Activated naive CD4-positive, alpha-beta T cell treated with anti-CD3 and anti-CD28 coated beads, Interleukin-2, amount 10 ng/mL, durations not matched to agents 7 days and 5 days (primary cell): Measurements from ENCODE around the gene RAPGEF4.

ENCODE experiments used
- CTCF ChIA-PET: fragments of 350-600 bp; sonication (Branson Sonifier 250); formaldehyde crosslinking; loops from one replicate; lab custom pipeline; 2021; ENCODE audit warnings: antibody characterized with exemption; lab: Charles Lee
- DNase-seq: peaks from one replicate; pipeline ENCODE4 v3.0.0-alpha.2; 2020
- H3K27ac Mint-ChIP-seq: one replicate; pipeline ENCODE4 v1.8.0; 2021; ENCODE audit warnings: mild to moderate bottlenecking, moderate library complexity, mixed read lengths
- H3K27me3 Mint-ChIP-seq: one replicate; pipeline ENCODE4 v1.8.0; 2021; ENCODE audit warnings: mild to moderate bottlenecking, mixed read lengths
- H3K36me3 Mint-ChIP-seq: one replicate; pipeline ENCODE4 v1.8.0; 2021; ENCODE audit warnings: mixed read lengths
- H3K4me1 Mint-ChIP-seq: one replicate; pipeline ENCODE4 v1.8.0; 2021; ENCODE audit warnings: mixed read lengths
- H3K4me3 Mint-ChIP-seq: one replicate; pipeline ENCODE4 v1.8.0; 2021; ENCODE audit warnings: mild to moderate bottlenecking, moderate library complexity, mixed read lengths
- H3K9me3 Mint-ChIP-seq: one replicate; pipeline ENCODE4 v1.8.0; 2021; ENCODE audit warnings: mixed read lengths

Gene RAPGEF4

DNA sequence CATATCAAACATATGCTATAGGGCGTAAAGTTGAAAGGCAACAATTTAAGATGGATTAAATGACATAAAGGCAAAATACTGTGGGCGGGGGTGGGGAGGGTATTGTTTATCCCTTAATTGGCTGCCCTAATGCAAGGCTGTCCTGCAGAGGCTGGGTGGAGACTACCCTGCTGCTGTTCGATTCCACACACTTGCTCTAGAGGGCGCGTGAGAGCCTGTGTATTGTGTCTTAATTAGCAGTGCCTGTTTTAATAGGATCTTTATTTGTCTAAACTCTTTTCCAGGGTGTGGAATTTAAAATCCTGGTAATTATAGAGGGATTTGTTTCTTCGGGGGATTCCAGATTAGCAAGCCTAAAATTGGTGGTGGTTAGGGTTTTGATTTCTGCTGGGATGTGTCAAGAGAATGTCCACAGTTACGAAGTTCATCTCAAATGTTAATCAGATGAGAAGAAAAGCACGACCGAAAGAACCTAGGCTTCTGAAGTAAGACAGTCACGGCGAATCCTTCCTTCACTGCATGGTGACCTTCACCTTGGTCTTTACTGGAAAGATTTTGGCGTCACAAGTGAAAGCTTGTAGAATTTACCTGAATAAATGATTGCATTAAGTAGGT, 236.5 kb downstream of the RAPGEF4 start:
- Mint-ChIP-seq H3K27ac (no peak overlapping the region), H3K27me3 (peaks cover 16% of the 10 kb centered on the region), H3K4me1 (peaks cover 12% of the 10 kb centered on the region), H3K4me3 (no peak overlapping the region), H3K9me3 (no peaks in the 10 kb centered on the region), H3K36me3 (no peaks in the 10 kb centered on the region)
- CTCF ChIA-PET, result interaction anchor here (1.0 to 2.0 kb wide), 8 partner anchors 17 to 293 kb away, joined by 3 to 5 read pairs (median 3); no protein-coding TSS in a partner anchor
- peak; percentile 54 for DNase-seq

DNA sequence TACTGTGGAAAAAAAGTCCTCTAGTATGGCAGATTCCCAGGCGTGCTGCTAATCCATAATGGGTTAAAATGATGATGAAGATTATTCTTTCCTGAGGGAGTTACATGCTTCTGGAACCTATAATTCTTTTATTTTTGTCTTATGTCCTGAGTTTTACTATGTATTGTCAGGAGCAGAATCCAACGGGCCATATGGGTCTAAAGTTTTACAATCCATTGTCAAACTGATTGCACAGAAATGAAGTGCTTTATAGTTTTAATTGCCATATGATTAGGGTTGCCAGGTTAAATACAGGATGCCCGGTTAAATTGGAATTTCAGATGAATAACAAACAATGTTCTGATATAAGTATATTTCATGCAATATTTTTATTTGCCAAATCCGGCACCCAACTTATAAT, 239.1 kb downstream of the RAPGEF4 start:
- Mint-ChIP-seq H3K4me1 (peaks cover 12% of the 10 kb centered on the region), H3K4me3 (no peak overlapping the region), H3K27me3 (peaks cover 23% of the 10 kb centered on the region), H3K36me3 (no peaks in the 10 kb centered on the region), H3K9me3 (no peaks in the 10 kb centered on the region), H3K27ac (no peak overlapping the region)
- CTCF ChIA-PET, result no interaction called here
- DNase-seq, result no peak

DNA sequence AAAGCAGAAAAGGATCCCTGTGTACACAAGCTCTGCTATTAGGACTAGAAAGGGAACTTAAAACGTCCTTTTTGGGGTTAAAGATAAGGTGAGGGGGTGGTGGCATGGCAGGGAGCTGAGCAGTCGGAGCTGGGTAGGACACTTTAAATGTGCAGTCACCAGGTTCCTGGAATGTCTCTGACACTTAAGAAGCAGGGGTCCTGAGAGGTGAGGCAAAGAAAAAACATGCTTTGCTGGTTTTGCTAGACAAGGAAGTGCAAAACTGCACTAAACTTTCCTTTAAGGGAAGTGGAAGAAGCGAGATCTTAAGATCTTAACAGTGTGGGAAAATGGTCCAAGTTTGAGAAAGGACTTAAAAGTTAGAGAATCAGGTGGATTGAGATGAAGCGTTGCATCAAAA, 240.5 kb downstream of the RAPGEF4 start:
- Mint-ChIP-seq H3K9me3 (no peaks in the 10 kb centered on the region), H3K4me1 (peaks cover 1% of the 10 kb centered on the region), H3K27me3 (peaks cover 33% of the 10 kb centered on the region), H3K36me3 (no peaks in the 10 kb centered on the region), H3K27ac (no peak overlapping the region), H3K4me3 (no peak overlapping the region)
- CTCF ChIA-PET, result no interaction called here
- DNase-seq, result no peak

DNA sequence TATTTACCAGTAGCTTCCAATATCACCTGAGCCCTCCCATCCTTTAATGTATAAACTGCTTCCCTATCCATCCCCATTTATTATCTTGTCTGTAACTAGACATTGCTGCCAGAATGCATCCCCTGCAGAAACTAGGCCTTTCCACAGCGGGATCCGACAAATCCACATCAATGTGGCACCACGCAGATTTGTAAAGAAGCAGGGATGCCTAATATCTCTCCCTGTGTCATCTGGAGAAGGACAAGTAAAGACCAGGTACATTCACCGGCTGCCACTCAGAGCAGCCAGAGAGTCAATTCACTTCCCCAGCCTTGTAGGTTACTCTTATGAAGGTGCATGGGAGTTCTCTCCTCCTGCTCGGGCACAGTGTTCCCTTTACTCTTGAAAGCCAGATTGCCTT, 241.2 kb downstream of the RAPGEF4 start:
- peaks cover 36% of the 10 kb centered on the region for H3K27me3 Mint-ChIP-seq

DNA sequence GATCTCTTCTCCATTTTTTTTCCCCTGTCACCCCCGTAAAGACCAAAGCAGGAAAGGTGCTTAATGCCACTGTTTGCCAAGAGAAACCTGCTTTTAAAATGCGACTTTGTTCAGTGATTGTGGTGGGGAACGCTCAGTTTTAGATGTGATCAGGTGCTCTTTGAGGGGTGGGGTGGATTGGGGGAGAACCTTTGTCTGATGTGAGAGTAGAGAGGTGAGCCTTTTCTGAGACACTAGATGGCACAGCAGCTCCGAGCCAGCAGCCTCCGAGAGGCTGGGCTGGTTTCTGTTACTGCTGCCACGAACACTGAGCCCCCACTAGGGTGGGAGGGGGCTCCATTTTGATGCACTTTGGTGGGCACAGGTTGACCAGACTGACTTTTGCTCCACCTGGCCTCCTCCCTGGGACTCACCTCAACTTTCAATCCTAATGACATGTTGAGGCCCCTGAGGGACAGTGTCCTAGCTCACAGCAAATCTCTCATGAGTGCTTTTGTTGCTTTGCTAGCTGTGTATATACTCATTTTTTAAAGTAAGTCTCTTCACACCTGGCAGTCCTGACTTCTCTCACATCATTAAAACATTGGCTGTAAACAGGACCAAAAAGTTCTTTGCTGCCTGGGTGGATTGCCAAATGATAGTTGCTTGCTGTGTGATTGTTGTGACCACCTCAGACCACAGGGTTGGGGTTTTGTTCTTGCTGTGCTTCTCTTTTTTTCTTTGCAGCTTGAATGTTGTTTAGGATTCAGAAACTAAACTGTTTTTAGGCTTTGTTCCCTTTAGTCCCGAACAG, 241.8 kb downstream of the RAPGEF4 start:
- H3K36me3 Mint-ChIP-seq, result no peaks in the 10 kb centered on the region
- H3K27ac Mint-ChIP-seq, result no peak overlapping the region
- DNase-seq, result no peak
- H3K4me3 Mint-ChIP-seq, result no peak overlapping the region
- no peaks in the 10 kb centered on the region for H3K9me3 Mint-ChIP-seq
- H3K4me1 Mint-ChIP-seq, result no peaks in the 10 kb centered on the region
- H3K27me3 Mint-ChIP-seq, result peaks cover 31% of the 10 kb centered on the region
- CTCF ChIA-PET, result no interaction called here

More for the DNA sequence above, 241.2 kb downstream of the RAPGEF4 start:
- H3K4me3 Mint-ChIP-seq, result no peak overlapping the region
- no peak for DNase-seq
- CTCF ChIA-PET, result no interaction called here
- H3K27ac Mint-ChIP-seq, result no peak overlapping the region
- no peaks in the 10 kb centered on the region for H3K9me3 Mint-ChIP-seq
- H3K4me1 Mint-ChIP-seq, result no peaks in the 10 kb centered on the region
- H3K36me3 Mint-ChIP-seq, result no peaks in the 10 kb centered on the region

DNA sequence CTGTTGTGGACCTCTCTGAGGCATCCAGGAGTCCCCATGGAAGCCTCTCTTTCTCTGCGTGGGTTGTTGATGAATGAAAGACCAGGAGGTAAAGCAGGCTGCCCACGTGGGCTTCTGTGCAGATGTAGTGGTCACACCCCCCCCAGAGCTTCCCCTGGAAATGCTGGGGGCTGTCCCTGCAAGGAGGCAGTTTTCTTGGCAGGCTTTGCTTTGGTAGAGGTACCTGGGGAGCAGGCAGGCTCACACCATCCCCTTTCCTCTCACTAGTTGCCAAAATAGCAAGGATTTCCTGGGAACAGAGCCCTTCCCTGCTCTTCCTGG, 242.4 kb downstream of the RAPGEF4 start:
- Mint-ChIP-seq H3K27ac (no peak overlapping the region), H3K27me3 (peaks cover 30% of the 10 kb centered on the region), H3K36me3 (no peaks in the 10 kb centered on the region), H3K4me1 (no peaks in the 10 kb centered on the region), H3K4me3 (no peak overlapping the region), H3K9me3 (no peaks in the 10 kb centered on the region)
- DNase-seq, result no peak
- CTCF ChIA-PET, result no interaction called here

DNA sequence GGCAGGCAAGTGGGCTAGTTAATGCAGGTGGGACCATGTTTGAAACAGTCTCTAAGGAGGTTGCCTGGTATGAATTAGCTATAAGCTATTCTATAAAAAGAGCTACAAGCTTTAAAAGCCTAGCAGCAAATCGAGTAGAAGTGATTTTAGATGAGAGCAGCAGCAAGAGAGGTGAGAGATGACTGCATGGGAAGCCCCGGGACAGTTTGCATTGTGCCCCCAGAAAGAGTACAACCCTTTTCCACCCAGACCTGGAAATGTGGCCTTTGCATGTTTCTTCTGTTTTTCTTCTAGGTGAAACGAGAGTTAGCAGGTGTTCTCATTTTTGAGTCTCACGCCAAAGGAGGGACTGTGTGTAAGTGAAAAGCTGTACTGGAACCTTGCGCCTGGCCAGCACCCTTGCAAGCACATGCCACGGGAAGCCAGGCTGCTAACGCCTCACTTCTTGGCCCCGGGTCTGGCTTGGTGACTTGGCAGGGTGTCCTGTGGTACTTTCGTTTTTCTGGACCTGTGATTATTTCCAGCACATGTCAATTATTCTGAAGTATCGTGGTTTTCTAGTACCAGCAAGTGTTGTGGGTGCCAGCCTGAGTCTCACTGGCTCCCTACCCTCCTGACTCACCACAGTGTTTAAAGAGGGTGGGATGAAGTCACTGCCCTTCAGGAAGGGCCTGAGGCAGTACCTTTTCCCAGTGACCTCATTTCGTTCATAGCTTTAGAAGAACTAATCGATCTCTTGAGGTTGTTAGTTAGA, 249.7 kb downstream of the RAPGEF4 start:
- DNase-seq, result no peak
- Mint-ChIP-seq H3K27ac (no peak overlapping the region), H3K27me3 (peaks cover 19% of the 10 kb centered on the region), H3K36me3 (no peaks in the 10 kb centered on the region), H3K4me3 (no peak overlapping the region), H3K9me3 (no peaks in the 10 kb centered on the region), H3K4me1 (peaks cover 5% of the 10 kb centered on the region)
- CTCF ChIA-PET, result no interaction called here

DNA sequence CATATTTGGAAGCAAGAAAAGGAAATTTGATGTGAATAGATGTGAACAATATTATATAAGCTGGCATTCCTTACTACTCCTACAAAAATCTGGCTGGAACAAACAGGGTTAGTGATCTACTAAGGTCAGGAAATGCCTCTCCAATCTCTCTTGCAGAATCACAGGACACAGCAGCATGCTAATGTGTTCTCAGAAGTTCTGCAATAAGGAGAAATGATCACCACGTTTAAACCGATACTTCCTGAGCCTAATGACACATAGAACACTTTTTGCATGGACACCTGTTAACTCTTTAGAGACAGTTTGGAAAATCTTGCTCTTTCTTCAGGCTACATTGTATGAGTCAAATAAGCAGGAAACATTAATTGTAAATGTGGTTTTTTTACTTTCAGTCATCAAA, 250.4 kb downstream of the RAPGEF4 start:
- Mint-ChIP-seq H3K4me3 (no peak overlapping the region), H3K9me3 (no peaks in the 10 kb centered on the region), H3K36me3 (no peaks in the 10 kb centered on the region), H3K27me3 (peaks cover 15% of the 10 kb centered on the region), H3K27ac (no peak overlapping the region), H3K4me1 (peaks cover 5% of the 10 kb centered on the region)
- CTCF ChIA-PET, result no interaction called here
- DNase-seq, result no peak

DNA sequence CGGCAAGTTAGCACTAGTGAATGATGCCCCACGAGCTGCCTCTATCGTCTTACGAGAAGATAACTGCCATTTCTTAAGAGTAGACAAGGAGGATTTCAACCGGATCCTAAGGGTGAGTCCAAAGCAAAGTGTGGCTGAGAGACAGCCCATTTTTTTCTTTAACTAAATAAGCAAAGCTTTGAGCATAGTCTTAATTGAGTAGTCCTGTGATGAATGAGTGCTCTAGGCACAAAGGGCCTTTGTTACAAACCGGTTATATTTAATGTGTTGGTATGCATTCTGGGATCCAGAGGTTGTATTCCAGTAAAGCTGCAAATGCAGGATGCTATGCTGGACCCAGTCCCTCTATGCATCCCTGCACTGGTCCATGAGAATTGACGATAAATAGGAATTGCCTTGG, 253.1 kb downstream of the RAPGEF4 start:
- Mint-ChIP-seq H3K9me3 (no peaks in the 10 kb centered on the region), H3K4me3 (no peak overlapping the region), H3K36me3 (no peaks in the 10 kb centered on the region), H3K27me3 (peaks cover 11% of the 10 kb centered on the region), H3K4me1 (peaks cover 5% of the 10 kb centered on the region), H3K27ac (no peak overlapping the region)
- CTCF ChIA-PET, result interaction anchor here (0.7 kb wide), 1 partner anchor 16 kb away, joined by 3 read pairs; no protein-coding TSS in a partner anchor
- no peak for DNase-seq

DNA sequence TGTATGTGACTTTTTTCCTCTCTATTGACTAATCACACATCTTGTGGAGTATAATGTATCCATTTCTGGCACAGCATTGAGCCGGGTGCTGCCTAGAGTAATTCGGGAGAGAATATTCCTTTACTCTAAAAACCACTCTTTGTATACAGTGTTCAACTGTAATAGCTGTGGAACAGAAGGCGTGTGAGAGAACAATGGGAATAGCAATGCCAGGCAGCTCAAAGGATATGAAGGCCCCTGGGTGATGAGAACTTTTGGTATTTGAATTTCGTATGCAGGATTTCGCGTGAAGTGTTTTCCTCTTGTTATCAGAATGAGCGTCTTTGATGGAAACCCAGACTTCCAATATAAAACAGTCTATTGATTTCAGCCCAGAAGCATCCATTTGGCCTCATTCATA, 255.4 kb downstream of the RAPGEF4 start:
- H3K27me3 Mint-ChIP-seq, result peaks cover 5% of the 10 kb centered on the region
- no peak overlapping the region for H3K27ac Mint-ChIP-seq
- no peaks in the 10 kb centered on the region for H3K36me3 Mint-ChIP-seq
- no peak for DNase-seq
- no peaks in the 10 kb centered on the region for H3K9me3 Mint-ChIP-seq
- H3K4me1 Mint-ChIP-seq, result peaks cover 2% of the 10 kb centered on the region
- H3K4me3 Mint-ChIP-seq, result no peak overlapping the region
- CTCF ChIA-PET, result interaction anchor here (1.2 kb wide), 1 partner anchor 12 kb away, joined by 3 read pairs; no protein-coding TSS in a partner anchor

DNA sequence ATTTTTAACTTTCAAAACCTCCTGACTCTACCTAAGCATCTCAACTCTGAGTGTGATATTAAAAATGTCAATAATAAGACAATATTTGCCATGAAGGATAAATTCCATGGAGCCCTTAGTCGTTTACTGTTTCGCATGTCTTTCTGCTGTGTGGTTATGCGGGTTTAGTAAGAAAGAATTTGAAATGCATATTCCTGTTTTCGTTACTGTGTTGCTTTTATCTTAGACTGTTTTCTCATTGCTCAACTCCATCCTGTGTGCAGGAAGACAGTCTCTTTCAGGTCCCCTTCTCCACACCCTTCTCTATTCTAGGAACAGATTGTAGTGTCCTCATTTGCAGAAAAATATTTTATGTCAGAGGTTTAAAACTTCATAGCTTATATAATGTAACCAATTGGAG, 257.5 kb downstream of the RAPGEF4 start:
- no peaks in the 10 kb centered on the region for H3K9me3 Mint-ChIP-seq
- no peaks in the 10 kb centered on the region for H3K4me1 Mint-ChIP-seq
- no peaks in the 10 kb centered on the region for H3K36me3 Mint-ChIP-seq
- no peak for DNase-seq
- peaks cover 5% of the 10 kb centered on the region for H3K27me3 Mint-ChIP-seq
- no peak overlapping the region for H3K27ac Mint-ChIP-seq
- CTCF ChIA-PET, result no interaction called here
- no peak overlapping the region for H3K4me3 Mint-ChIP-seq

DNA sequence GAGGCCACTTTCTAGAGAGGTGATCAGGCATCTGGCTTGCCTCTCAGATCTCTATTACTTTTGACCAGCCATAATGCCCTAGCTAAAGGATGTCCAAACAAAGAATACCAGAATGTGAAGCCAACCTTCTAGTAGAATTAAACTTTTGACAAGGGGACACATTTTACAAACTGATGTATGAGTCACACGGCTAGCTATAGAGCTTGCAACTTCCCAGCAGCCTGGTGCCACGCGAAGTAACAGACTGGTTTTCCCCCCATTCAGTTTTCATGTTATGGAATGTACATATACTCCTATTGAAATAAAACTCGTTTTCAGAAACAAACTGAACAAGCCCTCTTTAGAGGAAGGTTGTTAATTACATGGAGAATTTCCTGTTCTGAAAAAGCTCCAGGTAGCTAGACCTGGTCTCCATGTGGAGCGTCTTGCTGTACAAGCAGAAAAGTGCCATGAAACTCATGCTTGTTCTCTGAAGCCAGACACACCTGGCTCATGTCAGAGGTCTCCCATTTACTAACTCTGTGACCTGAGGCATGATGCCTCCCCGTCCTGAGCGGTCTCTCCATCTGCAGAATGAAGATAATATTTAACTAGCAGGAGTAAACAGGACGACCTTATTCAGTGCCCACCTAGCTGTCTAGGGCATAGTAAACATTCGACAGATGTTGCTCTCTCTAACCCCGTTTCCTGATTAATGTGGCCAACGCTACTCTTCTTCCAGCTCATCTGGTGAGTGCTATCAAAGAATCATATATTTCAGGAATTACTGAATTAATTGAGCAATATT, 258.5 kb downstream of the RAPGEF4 start:
- Mint-ChIP-seq H3K27ac (no peak overlapping the region), H3K36me3 (no peaks in the 10 kb centered on the region), H3K4me3 (no peak overlapping the region), H3K27me3 (peaks cover 5% of the 10 kb centered on the region), H3K9me3 (no peaks in the 10 kb centered on the region), H3K4me1 (no peaks in the 10 kb centered on the region)
- DNase-seq, result no peak
- CTCF ChIA-PET, result interaction anchor here (0.6 to 0.7 kb wide), 3 partner anchors 200 to 477 kb away, joined by 3 read pairs; no protein-coding TSS in a partner anchor

DNA sequence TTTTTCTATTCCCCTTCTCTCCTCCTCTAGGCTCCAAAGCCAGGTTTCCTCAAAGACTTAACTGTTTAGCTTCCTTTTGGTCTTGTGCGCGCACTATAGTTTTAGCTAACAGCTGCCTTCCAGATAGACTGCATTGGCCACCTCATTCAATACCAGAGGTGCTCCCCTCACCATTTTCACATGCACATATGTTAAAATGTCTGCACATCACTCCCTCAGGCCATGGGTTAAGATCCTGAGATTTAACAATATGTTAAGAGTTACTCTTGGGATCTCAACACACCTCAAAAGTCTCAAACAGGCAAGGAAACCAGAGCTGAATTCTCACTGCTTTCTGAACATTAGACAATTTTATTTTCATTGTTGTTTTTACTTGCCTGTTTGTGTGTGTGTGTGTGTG, 259.2 kb downstream of the RAPGEF4 start:
- Mint-ChIP-seq H3K4me1 (no peaks in the 10 kb centered on the region), H3K9me3 (no peaks in the 10 kb centered on the region), H3K27ac (no peak overlapping the region), H3K36me3 (no peaks in the 10 kb centered on the region), H3K27me3 (peaks cover 5% of the 10 kb centered on the region), H3K4me3 (no peak overlapping the region)
- no peak for DNase-seq
- CTCF ChIA-PET, result interaction anchor here (0.6 to 0.7 kb wide), 2 partner anchors 266 to 477 kb away, joined by 3 read pairs; no protein-coding TSS in a partner anchor
